T-helper 2 cell treated with Interferon-gamma antibody and Interleukin-4, amounts not matched to agents 5 μg/mL and 100 μg/mL, for 36 hours (primary cell): ENCODE data around the gene ACSF2.

Experiments used
- DNase-seq: peaks from one replicate; pipeline ENCODE4 v3.0.0; 2021; ENCODE audit warnings: low spot score
- H3K27ac Mint-ChIP-seq: one replicate; pipeline ENCODE4 v1.8.0; 2021; ENCODE audit warnings: mild to moderate bottlenecking, mixed read lengths
- H3K27me3 Mint-ChIP-seq: one replicate; pipeline ENCODE4 v1.8.0; 2021; ENCODE audit warnings: low read depth, mixed read lengths
- H3K36me3 Mint-ChIP-seq: one replicate; pipeline ENCODE4 v1.8.0; 2021; ENCODE audit warnings: low read depth, mixed read lengths
- H3K4me1 Mint-ChIP-seq: one replicate; pipeline ENCODE4 v1.8.0; 2021; ENCODE audit warnings: low read depth, mixed read lengths
- H3K4me3 Mint-ChIP-seq: one replicate; pipeline ENCODE4 v1.8.0; 2022; ENCODE audit warnings: mild to moderate bottlenecking, moderate library complexity, mixed read lengths
- H3K9me3 Mint-ChIP-seq: one replicate; pipeline ENCODE4 v1.8.0; 2021; ENCODE audit warnings: mixed read lengths

Gene ACSF2

DNA sequence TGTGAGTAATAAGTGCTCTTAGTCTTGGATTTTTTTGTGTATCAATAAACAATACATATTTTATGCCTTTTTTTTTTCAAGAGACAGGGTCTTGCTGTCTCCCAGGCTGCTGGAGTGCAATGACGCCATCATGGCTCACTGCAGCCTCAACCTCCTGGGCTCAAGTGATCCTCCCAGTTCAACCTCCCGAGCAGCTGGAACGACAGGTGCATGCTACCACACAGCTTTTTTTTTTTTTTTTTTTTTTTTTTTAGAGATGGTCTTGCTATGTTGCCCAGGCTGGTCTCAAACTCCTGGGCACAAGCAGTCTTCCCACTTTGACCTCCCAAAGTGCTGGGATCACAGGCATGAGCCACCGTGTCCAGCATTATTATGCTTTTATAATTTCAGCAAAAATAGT is 13.0 kb downstream of the ACSF2 start:
- Mint-ChIP-seq H3K4me3 (no peak overlapping the region), H3K27me3 (no peaks in the 10 kb centered on the region), H3K27ac (no peak overlapping the region), H3K4me1 (no peaks in the 10 kb centered on the region), H3K9me3 (no peaks in the 10 kb centered on the region), H3K36me3 (peaks cover 1% of the 10 kb centered on the region)
- no peak for DNase-seq

DNA sequence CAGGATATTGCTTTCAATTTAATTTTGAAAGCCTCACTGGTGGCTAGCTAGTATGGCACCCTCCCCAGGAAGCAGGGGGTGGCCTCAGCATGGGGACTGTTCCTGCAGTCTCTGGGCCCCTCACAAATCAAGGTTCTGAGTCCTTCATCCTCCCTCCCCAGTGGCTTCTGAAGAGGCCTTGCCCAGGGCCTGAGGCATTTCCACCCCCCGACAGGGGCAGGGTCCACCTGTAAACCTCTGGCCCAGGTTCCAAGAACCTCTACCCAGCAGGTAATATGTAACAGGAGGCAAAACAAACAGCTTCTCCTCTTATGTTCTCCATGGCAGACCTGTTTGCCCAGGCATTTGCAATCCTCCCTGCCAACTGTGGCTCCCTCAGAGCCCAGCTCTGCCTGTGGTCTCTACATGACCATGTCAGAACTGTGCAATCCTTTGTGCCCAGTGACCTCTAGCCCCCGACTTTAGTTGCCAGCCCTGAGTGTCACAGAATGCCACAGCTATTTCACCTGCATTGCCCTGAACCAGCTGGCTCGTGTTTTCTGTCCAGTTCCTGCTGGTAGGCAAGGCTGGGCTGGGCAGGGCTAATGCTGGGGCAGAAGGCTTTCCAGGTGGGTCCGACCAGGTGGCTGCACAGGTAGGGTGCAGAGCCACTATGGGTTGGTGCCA is 14.3 kb downstream of the ACSF2 start:
- Mint-ChIP-seq H3K4me3 (no peak overlapping the region), H3K4me1 (no peaks in the 10 kb centered on the region), H3K27me3 (no peaks in the 10 kb centered on the region), H3K9me3 (no peaks in the 10 kb centered on the region), H3K36me3 (no peaks in the 10 kb centered on the region), H3K27ac (no peak overlapping the region)
- DNase-seq, result no peak

DNA sequence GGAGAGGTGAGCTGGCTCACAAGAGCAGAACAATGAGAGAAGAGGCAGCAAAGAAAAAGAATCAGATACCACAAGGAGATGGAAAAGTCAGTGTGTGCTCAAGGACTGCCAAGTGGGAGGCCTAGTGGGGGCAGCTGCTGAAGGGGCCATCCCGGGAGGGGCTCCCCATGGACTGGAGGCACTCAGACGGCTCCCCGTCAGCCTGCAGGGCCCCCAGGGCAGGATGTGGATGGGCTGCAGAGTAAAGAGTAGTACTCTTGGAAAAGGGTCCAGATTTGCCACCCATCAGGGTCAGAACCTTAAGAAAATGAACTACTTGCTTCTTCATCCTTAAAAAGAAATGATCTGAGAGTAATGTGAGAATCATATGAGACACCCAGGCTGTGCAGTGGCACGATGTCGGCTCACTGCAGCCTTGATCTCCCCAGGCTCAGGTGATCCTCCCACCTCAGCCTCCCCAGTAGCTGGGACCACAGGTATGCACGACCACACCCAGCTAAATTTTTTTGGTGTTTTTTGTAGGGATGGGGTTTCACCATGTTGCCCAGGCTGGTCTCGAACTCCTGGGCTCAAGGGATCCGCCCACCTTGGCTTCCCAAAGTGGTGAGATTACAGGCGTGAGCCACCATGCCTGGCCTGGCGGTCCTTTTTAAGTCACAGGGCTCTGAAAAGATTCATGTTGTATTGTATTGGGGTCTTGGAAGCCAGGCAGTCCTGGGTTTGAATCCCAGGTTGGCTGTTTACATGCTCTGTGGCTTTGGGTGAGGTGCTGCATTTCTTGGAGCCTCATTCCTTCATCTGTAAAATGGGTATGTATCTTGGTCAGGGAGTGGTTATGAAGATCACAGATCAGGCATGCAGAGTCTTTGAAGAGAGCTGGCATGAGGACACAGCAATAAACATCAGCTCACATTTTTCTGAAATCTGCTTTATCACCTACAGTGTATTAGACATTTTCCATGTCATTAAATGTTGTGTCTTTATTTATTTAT is 15.1 kb downstream of the ACSF2 start:
- H3K9me3 Mint-ChIP-seq, result no peaks in the 10 kb centered on the region
- H3K27ac Mint-ChIP-seq, result no peak overlapping the region
- no peaks in the 10 kb centered on the region for H3K27me3 Mint-ChIP-seq
- DNase-seq, result no peak
- H3K4me1 Mint-ChIP-seq, result no peaks in the 10 kb centered on the region
- H3K36me3 Mint-ChIP-seq, result no peaks in the 10 kb centered on the region
- no peak overlapping the region for H3K4me3 Mint-ChIP-seq

DNA sequence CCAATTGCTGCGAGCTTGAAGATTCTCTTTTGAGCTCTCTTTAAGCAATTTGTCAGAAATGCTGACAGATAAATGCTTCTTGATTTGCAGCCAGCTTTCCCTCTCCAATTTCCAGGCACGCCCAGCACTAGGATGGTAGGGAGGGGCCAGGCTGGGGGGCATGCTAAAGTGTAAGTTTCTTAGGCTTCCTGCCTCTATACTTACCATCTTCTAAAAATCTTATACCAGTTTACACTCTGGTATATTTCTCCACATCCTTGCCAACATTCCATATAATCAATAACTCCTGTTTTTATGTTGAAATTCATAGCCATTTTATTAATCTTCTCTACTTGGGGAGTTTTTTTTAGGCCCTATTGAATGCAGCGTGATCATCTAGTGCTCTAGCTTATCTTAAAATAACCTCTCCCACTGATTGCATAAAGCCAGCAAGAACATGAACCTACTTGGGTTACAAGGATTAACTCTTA is 17.5 kb downstream of the ACSF2 start:
- H3K4me1 Mint-ChIP-seq, result no peaks in the 10 kb centered on the region
- no peak for DNase-seq
- no peaks in the 10 kb centered on the region for H3K9me3 Mint-ChIP-seq
- no peak overlapping the region for H3K4me3 Mint-ChIP-seq
- no peaks in the 10 kb centered on the region for H3K27me3 Mint-ChIP-seq
- no peaks in the 10 kb centered on the region for H3K36me3 Mint-ChIP-seq
- no peak overlapping the region for H3K27ac Mint-ChIP-seq

DNA sequence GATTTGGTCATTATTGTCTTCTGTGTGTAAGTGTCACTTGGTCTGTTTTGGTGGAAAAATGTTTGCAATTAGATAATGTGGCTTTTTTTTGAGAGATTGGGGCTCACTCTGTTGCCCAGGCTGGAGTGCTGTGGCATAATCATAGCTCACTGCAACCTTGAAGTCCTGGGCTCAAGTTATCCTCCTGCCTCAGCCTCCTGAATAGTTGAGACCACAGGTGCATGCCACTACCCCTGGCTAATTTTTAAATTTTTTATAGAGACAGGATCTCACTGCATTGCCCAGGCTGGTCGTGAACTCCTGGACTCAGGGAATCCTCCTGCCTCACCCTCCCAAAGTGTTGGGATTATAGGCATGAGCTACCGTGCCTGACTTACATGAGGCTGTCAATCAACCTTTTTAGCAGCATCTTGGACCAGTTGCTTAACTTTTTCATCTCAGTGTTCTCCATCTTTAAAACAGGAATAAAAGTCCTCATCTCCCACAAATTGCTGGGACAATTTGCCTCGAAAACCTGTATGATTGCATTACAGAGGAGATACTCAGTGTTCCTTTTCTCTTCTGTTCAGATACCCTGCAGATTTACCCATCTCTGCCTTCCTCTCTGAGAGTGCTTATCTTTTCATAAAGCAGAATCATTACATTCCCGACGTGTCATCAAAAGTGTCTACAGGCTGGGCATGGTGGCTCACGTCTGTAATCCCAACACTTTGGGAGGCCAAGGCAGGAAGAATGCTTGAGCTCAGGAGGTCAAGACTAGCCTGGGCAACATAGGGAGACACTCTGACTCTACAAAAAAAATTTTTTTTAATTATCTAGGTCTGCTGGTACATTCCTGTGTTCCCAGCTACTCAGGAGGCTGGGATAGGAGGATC is 19.1 kb downstream of the ACSF2 start:
- DNase-seq, result no peak
- Mint-ChIP-seq H3K4me1 (no peaks in the 10 kb centered on the region), H3K27me3 (no peaks in the 10 kb centered on the region), H3K9me3 (no peaks in the 10 kb centered on the region), H3K4me3 (no peak overlapping the region), H3K36me3 (no peaks in the 10 kb centered on the region), H3K27ac (no peak overlapping the region)

DNA sequence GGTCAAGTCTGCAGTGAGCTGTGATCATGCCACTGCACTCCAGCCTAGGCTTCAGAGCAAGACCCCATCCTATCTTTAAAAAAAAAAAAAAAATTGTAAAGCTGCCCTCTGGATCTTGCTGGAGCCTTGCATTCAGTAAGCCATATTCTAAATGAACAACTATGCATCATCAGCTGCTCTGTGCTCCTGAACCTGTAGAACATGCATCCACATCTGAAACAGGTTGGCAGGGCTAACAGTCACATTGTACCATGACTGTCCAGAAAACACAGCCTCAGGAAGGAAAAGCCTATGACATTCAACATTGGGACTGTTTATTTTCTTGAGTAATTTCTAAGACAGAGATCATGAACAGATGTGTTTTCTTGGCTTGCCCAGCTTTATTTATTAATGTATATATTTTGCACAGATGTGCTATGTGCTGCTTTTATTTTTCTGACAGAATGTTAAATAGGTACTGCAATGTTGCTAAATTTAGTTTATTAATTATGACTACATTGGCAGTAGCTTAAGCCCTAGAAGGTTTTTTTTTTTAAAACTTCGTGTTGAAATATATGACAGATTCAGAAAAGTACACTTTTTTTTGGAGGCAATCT is 19.8 kb downstream of the ACSF2 start:
- Mint-ChIP-seq H3K9me3 (no peaks in the 10 kb centered on the region), H3K27ac (no peak overlapping the region), H3K4me1 (no peaks in the 10 kb centered on the region), H3K4me3 (no peak overlapping the region), H3K27me3 (no peaks in the 10 kb centered on the region), H3K36me3 (no peaks in the 10 kb centered on the region)
- no peak for DNase-seq

DNA sequence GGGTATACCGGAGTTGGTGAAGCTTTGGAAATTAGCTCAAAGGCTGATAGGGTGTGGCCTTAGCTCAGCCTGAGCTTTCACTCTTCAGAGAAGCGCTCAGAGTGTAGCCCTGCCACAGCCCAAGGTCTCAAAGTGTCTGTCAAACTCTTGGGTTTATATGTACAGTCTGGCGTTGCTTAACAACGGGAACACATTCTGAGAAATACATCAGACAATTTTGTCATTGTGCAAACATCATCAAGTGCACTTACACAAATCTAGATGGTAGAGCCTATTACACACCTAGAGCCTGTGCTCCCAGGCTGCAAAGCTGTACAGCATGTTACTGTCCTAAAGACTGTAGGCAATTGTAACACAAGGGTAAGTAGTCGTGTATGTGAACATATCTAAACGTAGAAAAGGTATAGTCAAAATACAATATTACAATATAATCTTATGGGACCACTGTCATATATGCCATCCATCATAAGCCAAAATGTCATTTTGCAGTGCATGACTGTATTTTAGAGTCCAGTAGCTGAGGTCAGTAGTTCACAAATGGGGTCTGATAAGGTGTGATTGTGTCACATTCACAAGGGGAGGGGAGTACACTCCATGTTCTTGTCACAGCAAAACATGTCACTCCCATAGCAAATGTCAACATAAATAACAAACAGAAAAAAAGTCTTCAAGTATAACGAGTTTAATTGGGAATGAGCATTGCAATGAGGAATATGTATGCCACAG is 22.0 kb downstream of the ACSF2 start:
- no peaks in the 10 kb centered on the region for H3K9me3 Mint-ChIP-seq
- no peak overlapping the region for H3K27ac Mint-ChIP-seq
- no peaks in the 10 kb centered on the region for H3K36me3 Mint-ChIP-seq
- no peak overlapping the region for H3K4me3 Mint-ChIP-seq
- no peak for DNase-seq
- H3K4me1 Mint-ChIP-seq, result peaks cover 3% of the 10 kb centered on the region
- no peaks in the 10 kb centered on the region for H3K27me3 Mint-ChIP-seq

DNA sequence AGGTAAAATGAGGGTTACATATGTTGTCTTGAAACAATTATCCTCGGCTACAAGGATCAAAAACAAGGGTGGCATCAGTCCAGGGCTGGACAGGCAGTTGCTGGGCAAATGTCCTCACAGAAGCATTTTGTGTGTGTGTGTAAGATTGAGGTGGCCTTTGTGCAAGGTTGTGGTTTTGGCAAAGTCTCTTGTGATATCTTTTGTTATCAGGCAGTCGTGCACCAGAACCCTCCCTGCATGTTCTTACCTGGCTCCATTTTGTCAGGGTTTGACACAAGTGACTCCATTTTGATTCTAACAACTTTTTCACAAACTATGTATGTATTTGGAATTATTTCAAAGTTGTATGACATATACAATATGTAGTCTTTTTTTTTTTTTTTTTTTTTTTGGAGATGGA is 22.6 kb downstream of the ACSF2 start:
- no peak overlapping the region for H3K4me3 Mint-ChIP-seq
- H3K36me3 Mint-ChIP-seq, result no peaks in the 10 kb centered on the region
- no peak for DNase-seq
- no peaks in the 10 kb centered on the region for H3K9me3 Mint-ChIP-seq
- no peak overlapping the region for H3K27ac Mint-ChIP-seq
- no peaks in the 10 kb centered on the region for H3K27me3 Mint-ChIP-seq
- H3K4me1 Mint-ChIP-seq, result peaks cover 3% of the 10 kb centered on the region

DNA sequence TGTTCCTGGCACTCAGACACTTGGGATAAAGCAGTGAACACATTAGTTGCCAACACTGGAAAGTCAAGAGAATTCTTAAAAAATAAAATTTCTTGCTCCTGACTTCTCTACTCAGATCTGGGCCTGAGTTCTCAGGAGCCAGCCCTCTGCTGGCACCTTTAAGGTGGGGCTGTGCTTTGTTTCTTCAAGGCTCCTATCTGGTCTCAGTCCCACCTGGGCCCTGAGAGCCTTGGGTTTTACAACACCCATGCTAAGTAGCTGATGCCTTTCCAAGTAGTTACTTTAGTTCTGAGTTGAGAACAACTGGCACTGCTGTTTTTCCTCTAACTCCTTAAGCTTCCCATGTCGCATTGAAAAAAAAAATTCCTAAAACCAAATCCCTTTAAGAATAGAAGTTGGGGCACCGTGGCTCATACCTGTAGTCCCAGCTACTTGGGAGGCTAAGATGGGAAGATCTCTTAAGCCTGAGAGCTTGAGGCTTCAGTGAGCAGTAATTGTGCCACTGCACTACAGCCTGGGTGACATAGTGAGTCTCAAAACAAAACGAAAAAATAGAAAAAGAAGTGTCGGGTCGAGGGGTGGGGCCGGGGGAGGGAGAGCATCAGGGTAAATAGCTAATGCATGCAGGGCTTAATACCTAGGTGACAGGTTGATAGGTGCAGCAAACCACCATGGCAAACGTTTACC is 26.1 kb downstream of the ACSF2 start:
- H3K27me3 Mint-ChIP-seq, result no peaks in the 10 kb centered on the region
- no peak for DNase-seq
- no peaks in the 10 kb centered on the region for H3K9me3 Mint-ChIP-seq
- no peak overlapping the region for H3K4me3 Mint-ChIP-seq
- H3K4me1 Mint-ChIP-seq, result peaks cover 3% of the 10 kb centered on the region
- H3K27ac Mint-ChIP-seq, result no peak overlapping the region
- no peaks in the 10 kb centered on the region for H3K36me3 Mint-ChIP-seq

DNA sequence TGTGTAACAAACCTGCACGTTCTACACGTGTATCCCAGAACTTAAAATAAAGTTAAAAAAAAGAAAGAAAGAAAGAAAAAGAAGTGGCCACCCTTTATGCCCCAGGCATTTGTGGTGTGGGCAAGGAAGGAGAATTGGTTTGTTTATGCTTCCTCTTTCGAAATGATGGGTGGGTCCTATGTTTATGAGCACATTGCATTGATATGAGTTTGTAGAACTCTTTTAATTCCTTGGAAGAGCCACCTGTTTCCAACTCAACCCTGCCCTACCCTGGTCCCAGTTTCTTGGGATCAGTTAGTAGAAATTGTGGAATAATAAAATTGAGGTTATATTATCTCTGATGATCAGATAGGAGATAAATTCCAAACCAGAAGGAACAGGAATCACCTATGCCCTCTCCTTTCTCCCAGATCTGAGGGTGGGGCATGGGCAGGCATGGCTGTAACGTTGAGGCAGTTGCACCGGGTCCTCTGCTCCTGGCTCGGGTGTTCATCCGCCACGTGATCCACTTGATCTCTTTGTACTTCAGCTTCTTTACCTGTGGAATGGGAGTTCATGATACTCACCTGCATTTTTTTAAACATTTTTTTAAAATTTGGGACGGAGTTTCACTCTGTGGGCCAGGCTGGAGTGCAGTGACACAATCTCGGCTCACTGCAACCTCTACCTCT is 26.7 kb downstream of the ACSF2 start:
- DNase-seq, result no peak
- Mint-ChIP-seq H3K27ac (no peak overlapping the region), H3K27me3 (no peaks in the 10 kb centered on the region), H3K4me3 (no peak overlapping the region), H3K9me3 (no peaks in the 10 kb centered on the region), H3K4me1 (peaks cover 3% of the 10 kb centered on the region), H3K36me3 (no peaks in the 10 kb centered on the region)

DNA sequence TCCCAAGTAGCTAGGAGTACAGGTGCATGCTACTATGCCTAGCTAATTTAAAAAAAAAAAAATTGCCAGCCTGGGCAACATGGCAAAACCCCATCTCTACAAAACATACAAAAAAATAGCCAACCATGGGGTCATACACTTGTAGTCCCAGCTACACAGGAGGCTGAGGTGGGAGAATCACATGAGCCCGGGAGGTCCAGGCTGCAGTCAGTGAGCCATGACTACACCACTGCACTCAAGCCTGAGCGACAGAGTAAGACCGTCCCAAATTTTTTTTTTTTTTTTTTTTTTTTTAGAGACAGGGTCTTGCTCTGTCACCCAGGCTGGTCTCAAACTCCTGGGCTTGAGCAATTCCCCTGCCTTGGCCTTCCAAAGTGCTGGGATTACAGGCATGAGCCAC is 27.9 kb downstream of the ACSF2 start:
- H3K4me3 Mint-ChIP-seq, result no peak overlapping the region
- H3K27ac Mint-ChIP-seq, result no peak overlapping the region
- H3K9me3 Mint-ChIP-seq, result no peaks in the 10 kb centered on the region
- H3K4me1 Mint-ChIP-seq, result peaks cover 3% of the 10 kb centered on the region
- no peaks in the 10 kb centered on the region for H3K27me3 Mint-ChIP-seq
- DNase-seq, result no peak
- no peaks in the 10 kb centered on the region for H3K36me3 Mint-ChIP-seq

DNA sequence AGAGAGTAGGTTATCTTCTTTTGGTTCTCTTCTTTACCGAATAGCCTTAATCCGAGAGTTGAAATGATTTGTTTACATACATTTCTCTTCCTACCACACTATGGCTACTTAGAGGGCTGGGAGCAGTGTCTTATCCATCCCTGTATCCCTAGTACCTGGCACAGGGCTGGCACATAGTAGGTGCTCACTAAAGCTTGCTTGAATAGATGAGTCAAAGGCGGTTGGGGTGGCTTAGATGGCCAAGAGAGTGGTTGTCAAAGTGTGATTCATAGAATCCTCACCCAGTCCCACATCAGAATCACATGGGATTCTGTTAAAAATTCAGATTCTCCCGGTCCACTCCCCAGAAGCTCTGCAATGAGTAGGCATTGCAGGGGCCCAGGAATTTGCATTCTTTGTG is 31.6 kb downstream of the ACSF2 start:
- no peak overlapping the region for H3K4me3 Mint-ChIP-seq
- H3K4me1 Mint-ChIP-seq, result no peaks in the 10 kb centered on the region
- no peaks in the 10 kb centered on the region for H3K36me3 Mint-ChIP-seq
- H3K27me3 Mint-ChIP-seq, result no peaks in the 10 kb centered on the region
- no peaks in the 10 kb centered on the region for H3K9me3 Mint-ChIP-seq
- H3K27ac Mint-ChIP-seq, result no peak overlapping the region
- no peak for DNase-seq
